Measurements from ENCODE around the gene MAGEB16.

Gene MAGEB16

DNA sequence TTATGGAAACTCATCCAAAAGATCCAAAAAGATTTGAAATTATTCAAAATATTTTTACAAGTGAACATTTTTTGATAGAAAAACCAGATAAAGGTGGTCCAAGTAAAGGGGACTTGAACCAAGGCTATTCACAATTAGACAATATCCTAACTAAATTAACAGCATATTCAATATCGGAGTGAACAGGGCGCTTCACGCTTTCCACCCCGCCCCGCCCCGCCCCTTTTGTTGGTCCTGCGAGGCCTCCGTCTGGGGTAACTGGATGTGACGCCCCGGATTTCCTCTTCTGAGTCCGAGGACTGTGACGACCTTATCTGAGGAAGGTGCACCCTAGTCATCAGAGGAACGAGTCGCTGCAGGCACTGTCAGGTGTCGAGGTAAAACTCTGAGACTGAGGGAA, at the start of gene MAGEB16:
Gene MAGEB16, plus strand, starts transcription at position 301 of the 400 bp plus-strand sequence. CDS start 3,855 bp downstream, outside the sequence.
- DNase-seq (ENCODE audit: low spot score): no peak

GRCh38 chrX:35773958-35774564, 24.1 kb upstream of the MAGEB16 start:
- DNase-seq (ENCODE audit: low spot score): no peak

- no peak for DNase-seq (ENCODE audit: low spot score)
These were observed 13.1 kb upstream of the MAGEB16 start for GRCh38 chrX:35785075-35785474.

DNA sequence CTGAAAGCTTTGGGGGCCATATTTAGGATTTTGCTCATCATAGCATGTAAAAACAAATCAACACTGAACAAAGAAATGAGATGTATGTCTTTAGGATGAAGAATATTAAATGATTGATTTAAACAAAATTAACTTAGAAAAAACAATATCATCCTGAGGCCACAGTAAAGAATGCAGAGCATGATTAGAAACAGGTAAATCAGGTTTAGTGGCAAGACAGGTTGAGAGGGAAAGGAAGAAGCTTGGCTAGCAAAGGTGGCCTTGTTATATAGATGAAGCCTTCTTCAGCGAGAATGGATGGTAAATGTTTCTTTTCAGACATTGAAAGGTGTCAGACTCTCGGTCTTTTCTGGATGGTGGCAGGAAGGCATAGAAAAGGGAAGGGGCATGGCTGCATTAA, 11.9 kb upstream of the MAGEB16 start:
- no peak for DNase-seq (ENCODE audit: low spot score)

DNA sequence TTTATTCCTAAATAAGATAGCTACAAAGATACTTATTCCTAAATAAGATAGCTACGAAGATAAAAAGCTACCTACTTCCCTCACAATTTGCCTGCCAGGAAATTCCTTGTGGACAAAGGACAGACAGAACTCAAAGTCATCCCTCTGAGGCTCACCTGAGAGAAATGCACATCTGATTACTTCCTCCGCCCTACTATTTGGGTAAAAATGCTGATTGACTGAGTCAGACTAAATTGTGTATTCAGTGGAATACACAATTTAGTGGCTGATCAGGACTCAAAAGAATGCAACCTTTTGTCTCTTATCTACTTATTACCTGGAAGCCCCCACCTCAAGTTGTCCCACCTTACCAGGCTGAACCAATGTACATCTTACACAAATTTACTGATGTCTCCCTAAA, 10.3 kb upstream of the MAGEB16 start:
- no peak for DNase-seq (ENCODE audit: low spot score)

GRCh38 chrX:35800474-35800873, 2.3 kb downstream of the MAGEB16 start:
- DNase-seq (ENCODE audit: low spot score): no peak

DNA sequence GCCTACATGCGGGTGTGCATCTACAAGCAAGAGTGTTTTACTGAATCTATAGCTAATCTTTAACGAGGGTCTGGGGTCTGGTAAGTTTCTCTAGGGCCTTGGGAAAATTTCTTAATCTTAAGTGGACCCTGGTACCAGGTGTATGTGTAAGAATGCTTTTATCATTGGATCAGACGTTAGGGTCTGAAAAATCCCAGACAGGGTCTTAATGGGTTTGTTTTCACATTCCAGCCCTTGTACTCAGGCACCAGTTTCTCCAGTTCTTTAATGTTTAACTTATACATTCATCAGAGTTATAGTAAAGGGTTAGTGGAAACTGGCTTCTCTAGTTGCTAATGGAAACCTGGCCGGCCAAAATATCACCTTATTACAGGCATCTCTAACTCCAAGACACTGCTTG, 11.6 kb downstream of the MAGEB16 start:
- no peak for DNase-seq (ENCODE audit: low spot score)

- DNase-seq (ENCODE audit: low spot score): no peak
These were observed 21.1 kb downstream of the MAGEB16 start for GRCh38 chrX:35819241-35819640.

DNA sequence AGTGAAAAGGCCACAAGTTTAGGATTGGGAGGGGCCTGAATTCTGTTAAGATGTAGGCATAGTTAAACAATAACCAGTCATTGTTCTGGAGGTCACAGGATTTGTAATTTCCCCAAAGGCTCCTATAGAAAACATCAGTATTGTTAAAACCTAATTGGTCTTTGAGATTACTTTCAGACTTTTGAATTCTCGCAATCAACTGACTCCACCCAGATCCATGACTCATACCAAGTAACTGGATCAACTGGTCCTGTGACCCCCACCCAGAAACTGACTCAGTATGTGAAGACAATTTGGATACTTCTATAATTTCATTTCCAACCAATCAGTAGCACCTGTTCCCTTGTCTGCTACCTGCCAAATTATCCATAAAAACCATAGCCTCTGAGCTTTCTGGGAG, 28.4 kb downstream of the MAGEB16 start:
- no peak for DNase-seq (ENCODE audit: low spot score)

GRCh38 chrX:35829501-35829900, 31.4 kb downstream of the MAGEB16 start:
- no peak for DNase-seq (ENCODE audit: low spot score)

DNA sequence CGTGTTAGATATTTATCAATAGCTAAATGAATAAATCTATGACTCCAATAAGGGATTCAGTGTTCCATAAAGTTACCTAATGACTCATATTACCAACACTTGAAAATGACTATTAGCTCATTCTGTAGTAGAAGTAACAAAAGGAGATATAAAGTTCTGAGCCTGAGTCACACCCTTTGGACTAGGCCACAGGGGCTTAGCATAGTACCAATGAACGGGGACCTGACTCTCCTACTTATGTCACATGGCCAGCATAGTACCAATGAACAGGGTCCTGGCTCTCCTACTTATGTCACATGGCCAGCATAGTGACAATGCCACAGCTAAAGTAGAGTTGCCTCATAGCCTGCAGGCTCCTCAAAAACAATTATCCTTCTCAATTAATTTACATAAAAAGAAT, 43.7 kb downstream of the MAGEB16 start:
- DNase-seq (ENCODE audit: low spot score): no peak

- DNase-seq (ENCODE audit: low spot score): peak; percentile 18
These were observed 44.5 kb downstream of the MAGEB16 start for GRCh38 chrX:35842674-35843073.

- DNase-seq (ENCODE audit: low spot score): no peak
These were observed 49.6 kb downstream of the MAGEB16 start for GRCh38 chrX:35847736-35848135.

All from Ammon's horn (tissue), 1 donor.